ENCODE results near the gene RASA3.
"Not testable (repeated sequence)": the region's sequence is repeated elsewhere in the genome, so short reads cannot be mapped to it uniquely, and the experiment has no call there.

The RASA3 gene

GRCh38 chr13:114155926-114156883 is 23.8 kb upstream of the RASA3 start:
- DNase-seq, result no peak

GRCh38 chr13:114155320-114155719 is 22.9 kb upstream of the RASA3 start:
- no peak for DNase-seq

GRCh38 chr13:114154476-114154875 is 22.1 kb upstream of the RASA3 start:
- no peak for DNase-seq

GRCh38 chr13:114153485-114154080 is 21.2 kb upstream of the RASA3 start:
- DNase-seq, result no peak

- no peak for DNase-seq
Measured at GRCh38 chr13:114152831-114153371, 20.5 kb upstream of the RASA3 start.

GRCh38 chr13:114152285-114152645 is 19.8 kb upstream of the RASA3 start:
- no peak for DNase-seq

GRCh38 chr13:114151565-114152284 is 19.3 kb upstream of the RASA3 start:
- peak; percentile 91 for DNase-seq

GRCh38 chr13:114151031-114151430 is 18.6 kb upstream of the RASA3 start:
- DNase-seq, result no peak

GRCh38 chr13:114149774-114150740 is 17.6 kb upstream of the RASA3 start:
- DNase-seq, result peak; percentile 100

GRCh38 chr13:114148886-114149285 is 16.5 kb upstream of the RASA3 start:
- not testable (repeated sequence) for DNase-seq

- DNase-seq, result peak; percentile 94
Measured at GRCh38 chr13:114148521-114148855, 16.1 kb upstream of the RASA3 start.

GRCh38 chr13:114147803-114148520 is 15.5 kb upstream of the RASA3 start:
- no peak for DNase-seq

- DNase-seq, result no peak
Measured at GRCh38 chr13:114146629-114147028, 14.2 kb upstream of the RASA3 start.

- no peak for DNase-seq
Measured at GRCh38 chr13:114146173-114146572, 13.8 kb upstream of the RASA3 start.

GRCh38 chr13:114145722-114146121 is 13.3 kb upstream of the RASA3 start:
- no peak for DNase-seq

GRCh38 chr13:114145256-114145655 is 12.8 kb upstream of the RASA3 start:
- no peak for DNase-seq

GRCh38 chr13:114144606-114145244 is 12.3 kb upstream of the RASA3 start:
- no peak for DNase-seq

GRCh38 chr13:114143806-114144605 is 11.6 kb upstream of the RASA3 start:
- no peak for DNase-seq

GRCh38 chr13:114142640-114143490 is 10.4 kb upstream of the RASA3 start:
- peak; percentile 93 for DNase-seq

Measured in NCI-H774 (cell line).